GM13976 (cell line): ENCODE results near the gene ERG28.

Experiments used
- DNase-seq: peaks from one replicate; pipeline ENCODE4 v3.0.0; 2012; ENCODE audit warnings: low spot score
- in situ Hi-C: fragments of 300-500 bp; cut with MboI; formaldehyde crosslinking; loops from one replicate; pipeline ENCODE4 v1.12.0; 2022; ENCODE audit warnings: low sequenced_read_pairs, mixed read lengths, inconsistent platforms; ENCODE audit not compliant: unreplicated experiment
- TF ChIP-seq, protein P1 (sequence below): IDR thresholded peaks from 2 replicates; pipeline ENCODE4 v1.5.1; 2012; ENCODE audit warnings: borderline replicate concordance, mild to moderate bottlenecking; ENCODE audit not compliant: insufficient read depth; ENCODE audit errors: extremely low read depth, missing control alignments, control extremely low read depth

ERG28 gene

DNA sequence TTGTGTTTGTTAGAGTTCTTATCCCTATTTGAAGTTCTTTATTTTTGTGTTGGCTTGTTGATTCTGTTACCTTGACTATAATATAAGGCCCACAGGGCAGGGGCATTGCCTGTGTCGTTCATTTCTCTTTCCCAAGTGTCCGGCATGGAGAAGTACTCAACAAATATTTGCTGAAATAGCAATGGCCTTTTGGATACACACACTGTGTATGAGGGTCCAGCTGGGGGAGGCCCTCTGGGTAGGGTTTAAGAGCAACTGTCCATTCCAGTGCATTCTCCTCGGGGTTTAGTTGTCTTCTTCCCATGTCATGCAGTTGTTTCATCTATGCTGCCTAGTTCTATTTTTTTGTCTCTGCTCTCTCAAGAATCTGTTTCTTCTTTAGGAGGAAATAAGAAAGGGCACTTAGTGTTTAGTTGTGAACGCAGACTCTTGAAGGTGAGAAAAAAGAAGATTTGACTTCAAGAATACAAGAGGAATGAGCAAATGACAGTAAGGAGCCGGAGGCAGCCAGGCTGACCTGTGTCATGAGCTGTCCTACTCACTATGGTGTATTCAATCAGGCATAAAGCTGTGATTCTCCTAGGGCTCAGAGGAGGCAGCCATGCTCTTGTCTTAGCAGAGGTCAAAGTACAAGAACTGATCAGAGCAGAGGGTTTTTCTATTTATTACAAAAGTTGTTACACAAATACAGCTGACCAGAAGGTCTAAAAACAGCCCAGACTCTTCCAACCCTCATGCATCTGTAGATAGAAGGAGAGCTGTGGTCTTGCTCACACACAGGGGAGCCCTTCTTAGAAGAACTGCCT lies 10.2 kb downstream of the ERG28 start:
- in situ Hi-C loops, result loop anchor here (5.0 kb wide), 1 partner anchor 73 kb away; the partner anchor contains the start of gene FLVCR2

DNA sequence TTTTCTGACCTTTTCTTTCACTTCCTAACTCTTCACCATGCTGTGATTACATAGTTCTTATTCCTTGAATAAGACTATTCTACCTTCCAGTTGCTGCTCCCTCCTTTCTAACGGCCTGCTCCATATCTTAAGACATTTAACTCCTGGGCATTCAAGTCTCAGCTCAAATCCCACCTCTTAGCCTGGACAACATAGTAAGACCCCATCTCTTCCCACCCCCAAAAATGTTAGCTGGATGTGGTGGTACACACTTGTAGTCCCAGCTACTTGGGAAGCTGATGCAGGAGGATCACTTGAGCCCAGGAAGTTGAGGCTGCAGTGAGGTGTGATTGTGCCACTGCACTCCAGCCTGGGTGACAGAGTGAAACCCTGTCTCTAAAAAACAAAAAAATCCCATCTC lies 10.9 kb downstream of the ERG28 start:
- TF ChIP-seq, protein P1, sequence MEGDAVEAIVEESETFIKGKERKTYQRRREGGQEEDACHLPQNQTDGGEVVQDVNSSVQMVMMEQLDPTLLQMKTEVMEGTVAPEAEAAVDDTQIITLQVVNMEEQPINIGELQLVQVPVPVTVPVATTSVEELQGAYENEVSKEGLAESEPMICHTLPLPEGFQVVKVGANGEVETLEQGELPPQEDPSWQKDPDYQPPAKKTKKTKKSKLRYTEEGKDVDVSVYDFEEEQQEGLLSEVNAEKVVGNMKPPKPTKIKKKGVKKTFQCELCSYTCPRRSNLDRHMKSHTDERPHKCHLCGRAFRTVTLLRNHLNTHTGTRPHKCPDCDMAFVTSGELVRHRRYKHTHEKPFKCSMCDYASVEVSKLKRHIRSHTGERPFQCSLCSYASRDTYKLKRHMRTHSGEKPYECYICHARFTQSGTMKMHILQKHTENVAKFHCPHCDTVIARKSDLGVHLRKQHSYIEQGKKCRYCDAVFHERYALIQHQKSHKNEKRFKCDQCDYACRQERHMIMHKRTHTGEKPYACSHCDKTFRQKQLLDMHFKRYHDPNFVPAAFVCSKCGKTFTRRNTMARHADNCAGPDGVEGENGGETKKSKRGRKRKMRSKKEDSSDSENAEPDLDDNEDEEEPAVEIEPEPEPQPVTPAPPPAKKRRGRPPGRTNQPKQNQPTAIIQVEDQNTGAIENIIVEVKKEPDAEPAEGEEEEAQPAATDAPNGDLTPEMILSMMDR, result no peak
- DNase-seq, result no peak
- in situ Hi-C loops, result loop anchor here (5.0 kb wide), 2 partner anchors 72 to 342 kb away; partner anchors contain the start of gene FLVCR2

More for the DNA sequence above, 10.2 kb downstream of the ERG28 start:
- no peak for DNase-seq
- TF ChIP-seq, protein P1, result no peak

DNA sequence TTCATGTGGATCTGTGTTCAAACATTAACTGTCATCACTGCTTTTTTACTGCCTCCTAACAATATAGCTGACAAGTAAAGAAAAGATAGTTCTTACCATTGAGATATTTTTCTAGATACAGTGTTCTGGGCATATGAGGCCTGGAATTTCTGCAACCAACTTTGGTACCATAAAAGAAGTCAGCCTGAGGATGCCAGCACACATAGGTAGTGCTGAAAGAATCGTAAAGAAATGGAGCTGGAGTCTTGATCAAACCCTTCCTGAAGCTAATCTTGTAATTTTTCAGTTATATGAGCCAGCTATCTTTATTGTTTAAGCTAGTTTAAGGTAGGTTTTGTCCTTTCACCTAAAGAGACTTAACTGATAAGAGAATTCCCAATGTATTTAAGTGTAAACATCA lies 11.3 kb downstream of the ERG28 start:
- TF ChIP-seq, protein P1, result no peak
- no peak for DNase-seq
- in situ Hi-C loops, result loop anchor here (5.0 kb wide), 1 partner anchor 342 kb away; no protein-coding TSS in a partner anchor

DNA sequence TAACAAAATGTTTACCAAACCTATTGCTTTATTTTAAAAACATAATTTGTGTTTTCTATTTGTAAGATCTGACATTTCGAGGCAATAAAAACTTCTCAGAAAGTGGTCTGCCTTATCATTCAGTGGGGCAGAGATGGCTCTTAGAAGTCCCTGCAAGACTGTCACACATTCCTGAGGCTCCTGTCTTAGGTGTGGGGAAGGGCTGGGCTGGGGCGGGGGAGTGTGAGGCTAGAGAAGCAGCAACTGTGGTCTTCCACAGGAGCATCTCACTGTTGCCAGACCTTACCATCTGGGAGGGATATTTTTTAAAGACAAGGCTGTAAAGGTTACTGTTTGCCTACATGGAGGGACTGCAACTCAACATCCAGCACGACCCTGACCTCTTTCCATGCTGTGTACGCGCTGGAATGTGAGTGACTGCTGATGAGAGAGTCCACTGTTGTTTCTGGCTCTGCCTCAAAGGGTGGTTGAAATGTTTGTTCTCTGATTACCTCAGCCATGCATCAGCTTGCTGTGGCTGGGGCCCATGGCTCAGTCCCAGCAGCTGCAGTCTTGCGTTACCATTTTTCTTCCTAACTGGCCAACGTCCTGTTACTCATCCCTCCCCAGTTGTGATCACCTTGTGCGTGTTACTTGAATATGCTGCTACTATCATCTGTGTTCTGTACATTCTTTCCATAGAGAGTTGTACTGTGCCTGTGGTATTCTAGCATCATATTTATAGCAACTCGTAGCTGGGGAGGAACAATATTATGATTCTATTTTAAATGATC lies 12.4 kb downstream of the ERG28 start:
- TF ChIP-seq, protein P1, result no peak
- no peak for DNase-seq
- in situ Hi-C loops, result loop anchor here (5.0 kb wide), 1 partner anchor 341 kb away; no protein-coding TSS in a partner anchor

DNA sequence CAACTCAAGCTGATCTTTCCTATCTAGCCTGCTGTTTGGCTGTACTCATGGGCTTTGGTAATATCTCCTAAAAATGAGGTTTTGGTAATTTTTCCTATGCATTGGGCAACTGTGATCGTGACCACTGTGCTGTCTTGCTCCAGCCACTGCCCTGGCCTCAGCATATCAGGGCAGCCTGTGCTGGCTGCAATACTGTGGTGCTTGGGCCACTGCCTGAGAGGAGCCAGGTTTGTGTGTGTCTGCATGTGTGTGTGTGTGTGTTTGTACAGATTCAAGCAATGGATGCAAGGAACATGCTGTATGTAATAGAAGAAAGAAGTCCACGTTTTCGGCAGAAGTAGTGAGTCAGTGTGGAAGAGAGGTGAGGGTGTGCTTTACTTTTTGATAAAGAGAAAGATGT lies 13.0 kb downstream of the ERG28 start:
- DNase-seq, result no peak
- TF ChIP-seq, protein P1, result no peak
- in situ Hi-C loops, result loop anchor here (5.0 kb wide), 1 partner anchor 340 kb away; no protein-coding TSS in a partner anchor

DNA sequence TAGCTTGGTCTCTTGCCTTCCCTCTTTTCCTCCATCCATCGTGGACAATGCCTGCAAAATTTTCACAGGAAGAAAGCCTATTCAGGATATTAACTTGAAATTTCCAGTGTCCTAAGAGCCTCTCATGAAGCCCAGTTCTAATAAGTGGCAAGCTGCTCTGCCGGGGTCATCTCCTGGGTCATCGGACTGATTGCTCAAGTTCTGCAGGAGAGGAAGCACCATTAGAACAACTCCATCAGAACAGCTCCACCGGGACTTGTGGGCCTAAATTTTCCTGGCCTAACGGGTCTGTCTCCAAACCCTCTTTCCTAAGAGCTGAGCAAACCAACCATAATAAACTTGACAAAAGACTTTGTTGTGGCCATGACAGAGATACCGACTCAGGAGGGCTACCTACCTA lies 13.9 kb downstream of the ERG28 start:
- no peak for DNase-seq
- in situ Hi-C loops, result loop anchor here (5.0 kb wide), 1 partner anchor 339 kb away; no protein-coding TSS in a partner anchor
- TF ChIP-seq, protein P1, result no peak
